Mesendoderm (in vitro differentiated cells): ENCODE results near the gene DUSP15.

Source experiments
- DNase-seq: peaks from one replicate; pipeline ENCODE4 v3.0.0; 2013
- H2AK5ac ChIP-seq: 2 replicates; pipeline ENCODE4 v1.6.1; 2013; ENCODE audit warnings: low read length, inconsistent platforms
- H2BK120ac ChIP-seq: 2 replicates; pipeline ENCODE4 v1.6.1; 2013; ENCODE audit warnings: low read depth, mild to moderate bottlenecking, low read length, moderate library complexity, mixed read lengths
- H2BK15ac ChIP-seq: replicated peaks from 2 replicates; pipeline ENCODE4 v1.6.1; 2013; ENCODE audit warnings: low read depth, mild to moderate bottlenecking, moderate library complexity
- H2BK5ac ChIP-seq: 2 replicates; pipeline ENCODE4 v1.6.1; 2013; ENCODE audit warnings: low read length, inconsistent platforms
- H3K18ac ChIP-seq: 2 replicates; pipeline ENCODE4 v1.6.1; 2013; ENCODE audit warnings: mild to moderate bottlenecking, low read length, mixed read lengths
- H3K23ac ChIP-seq: one replicate; pipeline ENCODE4 v1.6.1; 2013; ENCODE audit warnings: low read length
- H3K27ac ChIP-seq: 2 replicates; pipeline ENCODE4 v1.5.1; 2013; ENCODE audit warnings: low read depth, mild to moderate bottlenecking, inconsistent platforms, low read length, moderate library complexity
- H3K27me3 ChIP-seq: 2 replicates; pipeline ENCODE4 v1.6.1; 2013; ENCODE audit warnings: low read length, control low read depth, mild to moderate bottlenecking, inconsistent platforms; ENCODE audit not compliant: insufficient read depth, poor library complexity
- H3K36me3 ChIP-seq: 2 replicates; pipeline ENCODE4 v1.6.1; 2013; ENCODE audit warnings: low read length, inconsistent platforms; ENCODE audit not compliant: control insufficient read depth, insufficient read depth
- H3K4ac ChIP-seq: one replicate; pipeline ENCODE4 v1.6.1; 2013; ENCODE audit warnings: low read depth, mild to moderate bottlenecking, low read length, moderate library complexity
- H3K4me1 ChIP-seq: 2 replicates; pipeline ENCODE4 v1.6.1; 2013; ENCODE audit warnings: low read depth, low read length, inconsistent platforms; ENCODE audit not compliant: control insufficient read depth
- H3K4me2 ChIP-seq: 2 replicates; pipeline ENCODE4 v1.6.1; 2013; ENCODE audit warnings: low read length
- H3K4me3 ChIP-seq: 2 replicates; pipeline ENCODE4 v1.5.1; 2013; ENCODE audit warnings: mild to moderate bottlenecking, low read length
- H3K56ac ChIP-seq: one replicate; pipeline ENCODE4 v1.6.1; 2013; ENCODE audit warnings: low read length
- H3K79me1 ChIP-seq: 2 replicates; pipeline ENCODE4 v1.6.1; 2013; ENCODE audit warnings: low read length, inconsistent platforms
- H3K79me2 ChIP-seq: 2 replicates; pipeline ENCODE4 v1.6.1; 2013; ENCODE audit warnings: mild to moderate bottlenecking, low read length; ENCODE audit not compliant: control insufficient read depth, insufficient read depth
- H3K9ac ChIP-seq: 2 replicates; pipeline ENCODE4 v1.6.1; 2013; ENCODE audit warnings: low read length, inconsistent platforms
- H4K5ac ChIP-seq: one replicate; pipeline ENCODE4 v1.6.1; 2013; ENCODE audit warnings: low read length
- H4K8ac ChIP-seq: one replicate; pipeline ENCODE4 v1.6.1; 2013; ENCODE audit warnings: low read depth, mild to moderate bottlenecking, control low read depth, low read length, moderate library complexity
- WGBS: extraction: QIAGEN DNeasy Blood & Tissue Kit; methylation state at CpG from one replicate; pipeline ENCODE4 v1.1.7; 2013; ENCODE audit warnings: low lambda C conversion rate, missing lambda C conversion rate; ENCODE audit not compliant: insufficient coverage; ENCODE audit errors: extremely low coverage; 5-methylcytosine and 5-hydroxymethylcytosine counted together

Gene DUSP15

DNA sequence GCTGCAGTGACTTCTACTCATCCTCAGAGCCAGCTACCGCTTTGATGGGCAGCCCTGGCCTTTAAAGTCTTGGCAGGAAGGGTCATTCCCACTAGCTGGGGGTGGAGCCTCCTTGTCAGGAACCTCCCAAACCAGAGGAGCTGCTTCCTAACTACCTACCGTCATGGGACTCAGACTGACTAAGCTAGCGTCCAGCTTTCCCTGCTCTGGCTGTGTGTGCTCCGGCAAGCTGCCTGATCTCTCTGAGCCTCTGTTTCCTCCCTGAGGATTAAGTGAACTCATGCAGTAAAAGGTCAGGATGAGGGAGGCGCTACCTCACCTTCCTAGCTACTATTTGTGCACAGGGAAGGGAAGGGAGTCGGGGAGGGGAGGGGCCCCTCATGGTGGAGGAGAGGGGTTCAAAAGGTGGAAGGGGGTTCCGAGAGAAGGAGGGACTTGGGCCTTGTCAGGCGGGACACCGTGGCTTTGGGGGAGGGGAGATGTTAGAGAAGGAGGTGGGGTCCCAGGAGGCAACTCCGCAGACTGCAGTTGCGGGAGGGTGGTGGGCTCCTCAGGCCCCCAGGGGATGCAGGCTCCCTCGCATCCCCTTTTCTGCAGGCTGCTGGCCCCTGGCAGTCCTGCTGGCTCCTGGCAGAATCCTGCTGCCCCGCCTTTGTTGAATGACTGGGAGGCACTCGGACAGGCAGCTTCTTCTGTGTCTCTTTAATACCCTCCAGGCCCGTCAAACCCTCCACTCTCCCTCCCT lies 9.8 kb downstream of the DUSP15 start:
- H3K79me1 ChIP-seq = no peaks in the 10 kb centered on the region
- H2BK15ac ChIP-seq = no peak overlapping the region
- DNase-seq = peak; percentile 72
- H2BK5ac ChIP-seq = no peak overlapping the region
- no peaks in the 10 kb centered on the region for H3K27me3 ChIP-seq
- H3K9ac ChIP-seq = peak overlapping the region; percentile 48
- no CpG with 5 or more reads among the region's 15 CpGs for WGBS
- no peak overlapping the region for H4K5ac ChIP-seq
- H3K4me2 ChIP-seq = peak overlapping the region; percentile 93
- H3K23ac ChIP-seq = no peak overlapping the region
- H3K27ac ChIP-seq = no peak overlapping the region
- no peak overlapping the region for H3K18ac ChIP-seq
- peak overlapping the region; percentile 85 for H3K56ac ChIP-seq
- H3K4me3 ChIP-seq = no peak overlapping the region
- no peak overlapping the region for H3K4ac ChIP-seq
- H2BK120ac ChIP-seq = no peak overlapping the region
- no peaks in the 10 kb centered on the region for H3K79me2 ChIP-seq
- H4K8ac ChIP-seq = no peak overlapping the region
- H3K4me1 ChIP-seq = peaks cover 4% of the 10 kb centered on the region
- H2AK5ac ChIP-seq = no peak overlapping the region
- H3K36me3 ChIP-seq = no peaks in the 10 kb centered on the region

DNA sequence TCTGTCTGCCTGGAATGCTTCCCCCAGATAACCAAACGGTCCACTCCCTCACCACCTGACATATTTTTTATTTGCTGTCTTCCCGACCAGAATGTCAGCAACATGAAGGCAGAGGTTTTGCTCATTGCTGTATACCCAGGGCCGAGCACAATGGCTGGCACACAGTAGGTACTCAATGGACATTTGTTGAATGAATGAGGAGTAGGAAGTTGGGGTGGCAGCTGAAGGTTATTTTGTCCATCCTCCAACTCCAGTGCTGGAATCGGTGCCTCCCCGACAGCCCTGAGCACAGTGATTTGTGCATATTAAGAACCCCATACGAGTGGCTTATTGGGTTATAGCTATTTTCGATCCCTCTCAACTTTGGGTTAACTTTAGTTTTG lies 10.3 kb downstream of the DUSP15 start:
- Histone ChIP-seq H3K56ac (no peak overlapping the region), H3K79me2 (no peaks in the 10 kb centered on the region), H3K4me2 (no peak overlapping the region), H3K18ac (no peak overlapping the region), H3K36me3 (no peaks in the 10 kb centered on the region), H4K8ac (no peak overlapping the region), H3K23ac (no peak overlapping the region), H2BK120ac (no peak overlapping the region), H3K27me3 (no peaks in the 10 kb centered on the region), H3K4ac (no peak overlapping the region), H2BK5ac (no peak overlapping the region), H3K27ac (no peak overlapping the region), H4K5ac (no peak overlapping the region), H3K4me3 (no peak overlapping the region), H3K79me1 (no peaks in the 10 kb centered on the region), H2BK15ac (no peak overlapping the region), H3K9ac (no peak overlapping the region), H2AK5ac (no peak overlapping the region), H3K4me1 (peaks cover 4% of the 10 kb centered on the region)
- DNase-seq = no peak
- no CpG with 5 or more reads among the region's 7 CpGs for WGBS

DNA sequence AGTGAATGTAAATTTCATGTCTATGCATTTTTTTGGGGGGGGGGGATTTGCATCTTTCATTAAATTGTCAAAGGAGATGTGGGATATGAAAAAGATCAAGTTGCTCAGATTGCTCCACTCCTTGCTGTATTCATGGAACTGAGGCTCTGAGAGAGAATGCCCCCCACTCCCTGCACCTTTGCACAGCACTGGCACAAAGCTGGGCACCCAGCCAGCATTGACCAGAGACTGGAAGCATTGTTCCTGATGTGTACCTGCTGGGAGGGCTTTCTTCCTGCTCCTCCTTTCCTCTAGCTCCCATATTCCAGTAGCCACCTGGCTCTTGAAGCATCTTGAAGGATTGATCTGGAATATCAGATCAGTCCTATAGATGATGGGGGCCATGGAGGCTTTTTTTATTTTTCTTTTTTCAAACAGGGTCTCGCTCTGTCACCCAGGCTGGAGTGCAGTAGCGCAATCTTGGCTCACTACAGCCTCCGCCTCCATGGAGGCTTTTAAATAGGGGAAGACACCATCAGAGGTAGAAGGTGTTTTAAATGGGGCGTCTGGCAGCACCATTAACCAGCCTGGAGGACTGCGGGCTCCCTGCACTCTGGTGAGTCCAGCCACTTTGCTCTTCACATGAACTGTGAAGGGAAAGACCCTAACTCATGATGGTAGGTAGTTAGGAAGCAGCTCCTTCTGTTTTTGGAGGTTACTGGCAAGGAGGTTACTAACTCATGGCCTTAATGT lies 10.9 kb downstream of the DUSP15 start:
- Histone ChIP-seq H2BK15ac (no peak overlapping the region), H4K8ac (no peak overlapping the region), H3K27ac (no peak overlapping the region), H3K23ac (no peak overlapping the region), H2BK120ac (no peak overlapping the region), H3K79me2 (no peaks in the 10 kb centered on the region), H3K79me1 (no peaks in the 10 kb centered on the region), H3K4me3 (no peak overlapping the region), H4K5ac (no peak overlapping the region), H3K4me2 (no peak overlapping the region), H3K56ac (no peak overlapping the region), H3K9ac (no peak overlapping the region), H2AK5ac (no peak overlapping the region), H3K4ac (no peak overlapping the region), H3K4me1 (peaks cover 4% of the 10 kb centered on the region), H3K18ac (no peak overlapping the region), H3K27me3 (no peaks in the 10 kb centered on the region), H3K36me3 (no peaks in the 10 kb centered on the region), H2BK5ac (no peak overlapping the region)
- WGBS = no CpG with 5 or more reads among the region's 5 CpGs
- no peak for DNase-seq

DNA sequence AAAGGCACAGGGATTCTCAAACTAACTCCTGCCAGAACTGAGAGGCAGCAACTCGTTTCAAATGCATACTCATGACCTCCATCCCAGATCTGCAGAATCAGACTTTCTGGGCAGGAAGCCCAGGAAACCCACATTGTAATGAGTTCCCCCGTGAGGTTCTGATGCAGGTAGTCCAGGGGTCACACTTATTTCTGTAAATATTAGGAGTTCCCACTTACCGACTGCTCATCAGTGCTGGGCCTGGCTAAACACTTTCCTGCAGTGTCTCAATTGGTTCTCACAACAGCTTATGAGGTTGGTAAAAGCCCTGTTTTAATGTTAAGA lies 11.6 kb downstream of the DUSP15 start:
- H3K79me1 ChIP-seq = no peaks in the 10 kb centered on the region
- no peaks in the 10 kb centered on the region for H3K27me3 ChIP-seq
- no CpG with 5 or more reads among the region's 3 CpGs for WGBS
- no peak overlapping the region for H3K56ac ChIP-seq
- no peak overlapping the region for H3K4me3 ChIP-seq
- H2AK5ac ChIP-seq = no peak overlapping the region
- H3K4me2 ChIP-seq = no peak overlapping the region
- DNase-seq = no peak
- no peak overlapping the region for H2BK15ac ChIP-seq
- H3K4ac ChIP-seq = no peak overlapping the region
- H3K79me2 ChIP-seq = no peaks in the 10 kb centered on the region
- no peaks in the 10 kb centered on the region for H3K36me3 ChIP-seq
- no peak overlapping the region for H4K8ac ChIP-seq
- no peak overlapping the region for H4K5ac ChIP-seq
- H3K27ac ChIP-seq = no peak overlapping the region
- H3K4me1 ChIP-seq = peaks cover 4% of the 10 kb centered on the region
- H2BK5ac ChIP-seq = no peak overlapping the region
- H3K9ac ChIP-seq = no peak overlapping the region
- no peak overlapping the region for H3K23ac ChIP-seq
- H3K18ac ChIP-seq = no peak overlapping the region
- H2BK120ac ChIP-seq = no peak overlapping the region

DNA sequence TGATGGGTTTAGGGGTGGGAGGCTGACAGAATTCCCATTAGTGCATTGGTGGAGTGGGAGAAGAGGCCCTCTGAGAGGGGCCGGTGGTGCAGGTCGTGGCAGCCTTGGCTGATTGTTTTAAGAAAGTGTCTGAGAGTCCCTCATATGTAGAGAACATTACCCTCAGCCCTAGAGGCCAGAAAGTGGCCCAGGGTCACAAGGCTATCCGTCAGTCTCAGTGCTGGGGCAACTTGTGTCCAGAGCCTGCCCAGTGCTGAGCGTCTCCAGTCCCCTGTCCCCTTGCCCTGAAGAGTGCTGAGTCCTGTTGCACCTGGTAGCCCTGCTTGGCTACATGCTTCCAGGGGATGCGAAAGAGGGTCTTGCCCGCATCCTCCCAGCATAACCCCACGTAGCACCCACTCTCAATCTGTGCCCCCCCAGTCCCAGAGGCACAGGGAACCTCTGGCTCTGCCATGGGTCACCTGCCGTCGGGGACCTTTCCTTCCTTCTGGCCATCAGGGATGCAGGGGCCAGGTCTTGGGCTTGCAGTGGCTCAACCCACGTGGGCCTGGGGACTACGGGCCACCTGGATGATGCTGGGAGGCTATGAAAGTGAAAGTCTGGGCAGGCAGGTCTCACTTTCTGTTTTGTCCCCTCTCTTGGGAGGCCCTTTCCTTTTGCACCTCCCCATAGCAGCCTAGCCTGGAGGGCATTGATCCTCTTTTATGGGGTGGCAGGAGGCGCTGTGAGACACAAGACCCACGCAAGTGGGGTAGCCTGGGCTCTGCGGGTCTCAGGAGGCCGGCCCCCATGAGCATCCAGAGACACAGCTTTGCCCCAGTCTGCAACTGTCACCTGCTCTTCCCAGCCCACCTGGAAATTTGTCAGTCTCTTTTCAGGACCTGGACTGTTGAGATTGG lies 12.2 kb downstream of the DUSP15 start:
- no peaks in the 10 kb centered on the region for H3K27me3 ChIP-seq
- DNase-seq = no peak

More for the DNA sequence above, 12.2 kb downstream of the DUSP15 start:
- Histone ChIP-seq H4K8ac (no peak overlapping the region), H2BK5ac (no peak overlapping the region), H3K79me2 (no peaks in the 10 kb centered on the region), H3K4me2 (no peak overlapping the region), H3K4me3 (no peak overlapping the region), H2BK15ac (no peak overlapping the region), H3K27ac (no peak overlapping the region), H2BK120ac (no peak overlapping the region), H3K23ac (no peak overlapping the region), H3K9ac (no peak overlapping the region), H2AK5ac (no peak overlapping the region), H3K56ac (no peak overlapping the region), H3K18ac (no peak overlapping the region), H3K4ac (no peak overlapping the region), H3K79me1 (no peaks in the 10 kb centered on the region), H3K4me1 (peaks cover 4% of the 10 kb centered on the region), H3K36me3 (no peaks in the 10 kb centered on the region), H4K5ac (no peak overlapping the region)
- WGBS = no CpG with 5 or more reads among the region's 15 CpGs
